Activated CD4-positive, CD25-positive, alpha-beta regulatory T cell (primary cell): ENCODE measurements around the gene GRIP1.

ENCODE experiments used
- DNase-seq, 4 experiments: peaks; one replicate each; lab custom pipeline; 2025; lab: John Stamatoyannopoulos, UW

Gene GRIP1

DNA sequence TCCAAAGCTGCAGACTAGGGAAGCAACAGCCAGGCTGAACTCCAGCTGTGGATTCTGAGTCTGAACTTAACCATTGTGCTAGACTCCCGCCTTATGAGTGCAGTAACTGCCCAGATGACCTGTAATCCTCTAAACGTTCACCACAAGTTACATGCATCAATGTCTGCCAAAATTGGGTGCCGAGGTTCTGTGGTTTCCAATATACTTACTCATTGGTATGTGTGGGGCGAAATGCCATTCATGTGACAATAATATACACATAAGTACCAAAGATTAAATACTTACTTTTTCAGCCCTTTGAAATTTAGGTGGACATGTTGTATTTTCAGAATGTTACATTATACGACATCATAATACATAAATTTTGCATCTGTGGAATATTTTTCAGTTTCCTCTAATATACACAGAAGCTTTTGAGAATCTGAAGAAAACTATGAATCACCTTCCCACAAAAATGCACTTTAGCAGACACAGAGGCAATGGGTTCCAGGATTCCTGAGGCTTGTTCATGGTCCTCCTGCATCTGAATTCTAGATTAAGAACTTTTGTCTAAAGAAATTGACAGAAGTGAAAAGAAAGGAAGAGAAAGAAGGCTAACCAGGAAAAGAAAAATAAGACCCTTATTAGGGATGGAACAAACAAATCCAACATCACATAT is 31.7 kb downstream of the GRIP1 start:
- DNase-seq: no peak

DNA sequence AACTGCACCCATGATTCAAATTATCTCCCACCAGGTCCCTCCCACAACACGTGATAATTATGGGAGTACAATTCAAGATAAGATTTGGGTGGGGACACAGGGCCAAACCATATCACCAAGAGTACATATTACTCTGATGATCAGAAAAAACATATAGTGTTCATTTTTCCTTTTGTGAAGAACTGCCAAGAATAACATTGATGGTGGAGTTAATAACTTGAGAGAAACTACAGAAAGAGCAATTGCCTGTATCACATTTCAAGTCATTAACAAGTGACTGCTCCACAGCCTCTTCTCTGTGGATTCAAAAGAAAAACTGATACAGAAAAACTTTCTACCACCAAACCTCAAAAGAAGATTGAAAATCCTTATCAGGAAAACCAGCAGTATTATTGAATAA is 34.7 kb downstream of the GRIP1 start:
- no peak for DNase-seq

DNA sequence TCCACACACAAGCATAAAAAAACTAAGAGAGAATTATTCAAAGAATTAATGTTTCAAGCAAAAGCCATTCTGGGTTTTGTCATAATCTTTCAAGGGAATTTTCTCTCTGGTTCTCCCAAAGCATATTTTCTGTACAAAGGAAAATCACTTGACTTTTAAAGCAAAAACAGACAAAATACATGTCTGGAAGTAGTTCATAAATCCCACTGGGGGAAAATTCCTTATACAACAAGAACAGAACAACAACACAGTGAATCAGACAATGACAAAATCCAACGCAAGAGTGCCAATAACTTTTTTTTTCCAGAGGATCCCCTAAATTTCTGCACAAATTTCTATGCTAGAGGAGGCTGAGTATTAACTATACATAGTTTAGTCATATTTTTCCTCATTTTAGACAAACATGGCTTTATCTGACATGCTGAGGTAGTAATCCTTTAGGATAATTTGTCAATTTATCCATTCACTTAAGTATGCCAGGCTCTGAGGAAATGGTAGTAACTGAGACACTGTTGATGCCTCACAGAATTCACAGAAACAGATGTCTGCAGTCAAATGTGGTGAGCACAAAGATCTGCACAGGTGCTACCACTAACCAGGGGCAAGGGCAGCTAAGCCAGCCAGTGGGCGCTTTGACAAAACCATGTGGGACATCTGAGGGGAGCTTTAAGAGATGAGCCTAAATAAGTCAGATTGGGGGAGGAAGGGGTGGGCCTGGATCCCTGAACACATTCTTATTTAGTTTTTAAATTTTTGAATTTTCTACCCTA is 38.0 kb downstream of the GRIP1 start:
- DNase-seq: no peak

DNA sequence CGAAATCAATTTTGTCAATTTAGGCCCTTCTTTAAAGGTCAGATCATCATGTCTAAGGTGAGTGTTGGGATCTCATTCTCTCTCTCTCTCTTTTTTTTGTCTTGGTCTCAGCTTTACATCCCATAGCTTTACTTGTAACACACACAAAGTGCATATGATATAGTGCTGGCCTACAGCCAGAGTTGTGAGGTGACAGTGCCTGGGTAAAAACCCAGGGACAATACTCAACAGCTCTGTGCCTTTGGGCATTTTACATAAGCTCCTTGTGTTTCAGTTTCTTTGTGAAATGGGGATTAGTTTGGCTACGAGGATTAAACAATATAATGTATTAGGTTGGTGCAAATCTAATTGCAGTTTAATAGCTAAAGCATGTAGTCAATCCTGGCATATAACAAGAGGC is 40.2 kb downstream of the GRIP1 start:
- no peak for DNase-seq

DNA sequence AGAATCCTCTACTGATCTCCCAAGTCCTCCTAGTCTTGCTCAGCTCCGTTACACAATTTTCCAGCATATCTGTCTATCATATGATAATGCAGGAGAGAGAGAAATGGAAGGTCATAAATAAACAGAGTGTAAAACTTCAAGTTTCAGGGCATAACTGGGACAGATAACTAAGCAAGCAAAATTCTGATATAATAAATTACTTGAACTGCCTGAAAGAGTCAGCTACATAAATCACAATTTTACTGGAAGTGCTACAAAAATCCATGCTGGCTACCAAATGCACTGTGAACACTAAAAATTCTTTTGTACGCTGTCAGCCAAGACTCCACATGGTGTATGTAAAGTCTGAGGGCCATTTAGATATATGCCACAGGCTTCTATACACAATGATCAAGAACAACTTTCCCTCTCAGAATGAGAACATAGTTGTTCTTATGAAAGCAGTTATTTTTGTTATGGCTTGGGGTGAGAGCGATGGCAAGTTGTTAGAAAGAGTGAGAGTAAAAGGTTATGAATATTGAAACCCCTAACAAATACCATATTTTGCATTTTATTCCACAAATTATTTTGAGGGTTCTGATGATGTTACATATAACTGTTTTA is 41.1 kb downstream of the GRIP1 start:
- no peak for DNase-seq

DNA sequence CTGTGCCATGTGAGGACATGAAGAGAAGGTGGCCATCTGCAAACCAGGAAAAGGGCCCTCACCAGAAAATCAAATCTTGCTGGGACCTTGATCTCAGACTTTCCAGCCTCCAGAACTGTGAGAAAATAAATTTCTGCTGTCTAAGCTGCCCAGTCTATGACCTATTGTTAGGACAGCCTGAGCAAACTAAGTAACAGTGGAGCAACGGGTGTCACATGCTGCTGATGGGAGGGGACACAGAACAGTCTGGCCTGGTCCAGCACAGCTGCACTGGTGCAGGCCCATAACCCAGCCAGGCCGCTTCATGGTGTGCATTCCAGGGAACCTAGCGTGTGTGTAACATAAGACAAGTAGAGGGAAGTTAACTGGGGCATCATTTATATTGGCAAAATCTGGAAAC is 42.1 kb downstream of the GRIP1 start:
- DNase-seq: no peak

DNA sequence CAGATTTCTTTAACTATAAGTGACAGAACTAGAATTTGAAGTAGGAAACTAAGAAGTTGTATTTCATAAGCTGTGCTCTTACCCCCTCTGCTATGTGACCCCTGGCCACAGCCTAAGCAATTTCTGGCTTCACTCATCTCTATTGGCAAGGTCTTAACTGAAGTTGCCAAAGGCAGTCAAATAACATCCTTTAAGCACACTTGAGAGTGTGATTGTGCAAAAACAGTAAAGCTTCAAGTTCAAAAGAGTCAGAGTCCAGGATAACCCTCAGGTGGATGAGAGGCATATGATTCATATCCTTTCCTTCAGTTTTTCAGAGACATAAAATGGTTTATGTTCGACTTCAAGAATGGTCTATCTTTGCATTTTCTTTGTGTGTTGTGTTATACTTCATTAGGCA is 45.2 kb downstream of the GRIP1 start:
- DNase-seq: no peak

DNA sequence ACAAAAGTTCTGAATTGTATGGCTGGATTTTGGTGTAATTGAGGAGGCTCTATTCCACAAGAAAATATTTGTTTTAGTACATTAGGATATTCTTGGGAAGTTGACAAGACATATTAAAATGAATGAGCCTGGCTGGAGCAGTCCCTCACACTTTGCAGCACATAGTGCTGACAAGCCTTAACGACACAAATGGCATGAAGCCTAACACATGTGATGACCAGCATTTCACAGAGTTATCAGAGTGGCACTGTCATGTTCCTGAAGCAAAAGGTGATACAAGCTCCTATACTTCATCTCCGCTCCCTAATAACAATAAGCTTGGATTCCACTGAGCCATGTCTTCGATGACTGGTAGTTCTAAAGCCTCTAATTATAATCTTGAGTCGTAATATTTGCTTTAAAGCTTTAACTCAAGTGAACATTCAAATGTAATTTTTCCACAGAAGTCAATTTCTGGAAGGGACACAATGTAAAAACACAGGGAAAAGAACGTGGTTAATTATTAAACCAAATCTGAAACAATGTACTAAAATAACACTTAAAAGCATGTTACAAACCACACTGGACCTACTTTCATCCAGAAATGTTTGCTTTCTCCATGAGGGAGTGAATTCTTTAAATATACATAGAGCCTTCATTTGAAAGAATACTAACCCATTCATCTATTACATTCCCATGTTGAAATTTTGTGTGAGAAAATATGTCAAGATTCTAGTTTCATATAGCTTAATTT is 49.6 kb downstream of the GRIP1 start:
- no peak for DNase-seq

DNA sequence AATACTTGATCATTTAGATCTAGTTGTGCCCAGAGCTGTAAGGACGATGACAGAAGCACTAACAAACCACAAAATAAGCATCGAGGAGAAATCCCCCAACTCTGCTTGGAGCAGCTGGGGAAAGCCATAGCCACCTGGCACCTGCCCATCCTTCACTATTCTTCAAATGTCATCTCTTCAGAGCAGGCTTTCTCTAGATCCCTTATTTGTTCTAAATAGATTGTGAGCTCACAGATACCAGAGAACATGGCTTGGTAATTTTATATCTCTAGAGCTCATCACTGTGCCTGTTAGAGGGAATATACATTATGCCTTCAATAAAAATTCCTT is 50.9 kb downstream of the GRIP1 start:
- DNase-seq: no peak

DNA sequence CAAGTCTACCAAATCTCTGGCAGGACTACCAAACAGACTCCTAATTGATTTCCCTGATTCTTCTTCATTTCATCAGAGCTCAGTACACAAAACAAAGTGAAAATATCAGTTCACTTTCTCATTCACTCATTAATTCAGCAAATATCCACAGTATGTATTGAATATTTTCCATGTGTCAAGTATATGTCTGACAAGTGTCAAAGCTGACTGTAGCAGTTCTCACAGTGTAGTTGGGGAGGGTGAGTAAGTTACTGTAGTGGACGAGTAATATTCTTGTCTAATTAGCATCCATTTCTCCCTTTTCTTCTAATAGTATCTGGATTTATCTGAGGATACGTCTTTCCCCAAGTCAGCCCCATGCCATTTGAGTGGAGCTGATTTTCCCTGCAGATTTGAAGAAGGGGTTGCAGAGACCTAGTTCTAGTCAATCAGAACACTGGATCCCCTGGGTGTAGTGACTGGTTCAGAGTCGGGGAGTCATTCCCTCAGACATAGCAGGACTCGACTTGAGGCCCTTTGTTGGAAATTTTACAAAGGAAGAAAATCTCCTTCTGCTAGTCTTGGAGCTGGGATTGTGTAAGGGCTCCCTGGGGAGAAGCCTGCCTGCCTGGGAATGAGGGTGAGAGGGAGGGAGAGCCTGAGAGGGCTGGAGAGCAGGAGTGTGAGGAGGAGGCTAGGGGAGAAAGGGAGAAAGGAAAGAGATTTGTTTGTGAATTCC is 51.4 kb downstream of the GRIP1 start:
- no peak for DNase-seq

DNA sequence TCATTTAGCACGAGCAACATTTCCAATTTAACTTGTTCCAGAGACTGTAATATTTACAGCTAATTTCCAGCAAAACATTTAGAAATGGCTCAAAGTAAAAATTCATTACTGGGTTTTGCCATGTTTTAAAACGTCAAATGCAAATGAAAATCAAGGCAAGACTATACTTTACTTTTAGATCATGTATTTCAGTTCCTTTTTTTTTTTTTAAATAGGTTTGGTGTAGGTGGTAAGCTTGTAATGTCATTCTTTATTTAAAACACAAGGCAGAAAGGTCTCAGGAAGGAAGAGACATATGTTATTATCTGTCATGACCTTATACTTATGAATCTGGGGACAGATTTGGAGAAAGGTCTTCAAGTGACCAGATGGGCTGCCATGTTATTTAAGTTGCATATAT is 54.1 kb downstream of the GRIP1 start:
- DNase-seq: no peak

DNA sequence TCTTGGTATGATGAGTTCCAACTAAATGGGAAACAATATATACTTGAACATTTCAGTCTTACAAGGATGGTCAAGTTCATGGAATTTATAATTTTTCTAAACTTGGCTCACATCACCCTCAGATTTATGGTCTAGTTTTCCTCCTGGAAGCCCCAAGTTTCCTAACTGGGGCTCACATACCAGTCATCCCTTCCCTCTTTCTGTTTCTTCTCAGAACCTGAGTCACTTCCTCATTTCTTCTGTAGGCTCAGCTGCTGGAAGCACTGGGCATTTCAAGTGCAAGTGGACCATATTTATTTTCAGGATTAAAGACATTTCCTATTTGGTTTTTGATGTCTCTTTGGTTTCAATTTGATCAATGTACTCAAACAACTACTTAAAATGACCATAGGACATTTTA is 55.4 kb downstream of the GRIP1 start:
- no peak for DNase-seq

DNA sequence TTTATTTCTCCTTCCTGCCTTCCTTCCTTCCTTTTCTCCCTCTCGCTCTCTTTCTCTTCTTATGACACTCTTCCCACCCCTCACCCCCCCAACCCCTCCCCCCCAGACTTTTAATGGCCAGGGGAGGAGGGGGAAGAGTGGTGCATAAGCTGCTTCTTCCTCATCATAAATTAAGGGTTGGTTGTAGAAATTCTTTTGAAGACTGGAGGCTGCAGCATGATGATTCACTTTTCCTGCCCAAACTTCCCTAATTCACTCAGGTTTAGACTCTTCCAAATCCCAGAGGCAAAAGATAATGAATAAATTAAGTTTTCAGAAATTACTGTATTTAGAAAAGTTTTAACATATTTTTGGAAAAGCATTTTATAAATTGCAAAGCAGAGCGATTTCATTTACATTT is 58.2 kb downstream of the GRIP1 start:
- no peak for DNase-seq

DNA sequence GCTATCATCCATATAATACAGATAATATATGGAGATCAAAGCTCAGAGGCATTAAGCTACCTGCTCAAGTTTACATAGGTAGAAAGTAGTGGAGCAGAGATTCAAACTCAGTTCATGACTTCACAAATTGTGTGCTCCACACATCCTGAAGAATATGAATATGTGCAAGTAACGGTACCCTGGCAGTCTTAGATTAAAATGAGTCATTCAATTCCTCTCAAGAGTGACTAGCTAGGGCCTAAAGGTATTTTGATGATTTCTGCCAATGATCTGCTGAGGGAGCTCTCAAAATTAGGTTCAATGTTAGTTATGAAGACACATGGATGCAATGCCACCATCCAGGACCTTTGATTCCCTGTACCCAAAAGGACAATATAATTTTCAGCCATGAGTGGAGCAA is 58.9 kb downstream of the GRIP1 start:
- no peak for DNase-seq

DNA sequence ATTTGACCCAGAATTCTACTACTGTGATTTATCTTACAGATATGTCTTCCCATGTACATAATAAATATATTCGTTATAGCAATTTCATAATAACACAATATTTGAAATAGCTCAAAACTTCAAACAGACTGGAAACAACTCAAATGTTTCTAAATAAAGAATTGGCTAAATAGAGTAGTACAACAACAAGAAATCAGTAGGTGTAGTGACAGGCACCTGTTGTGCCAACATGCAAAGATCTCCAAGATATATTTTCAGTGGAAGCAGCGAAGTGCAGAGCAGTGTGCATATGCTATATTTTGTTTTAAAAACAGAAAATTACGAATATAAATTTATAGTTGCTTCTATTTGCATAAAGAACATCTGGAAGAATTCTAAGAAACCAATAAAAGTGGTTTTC is 60.9 kb downstream of the GRIP1 start:
- DNase-seq: no peak

DNA sequence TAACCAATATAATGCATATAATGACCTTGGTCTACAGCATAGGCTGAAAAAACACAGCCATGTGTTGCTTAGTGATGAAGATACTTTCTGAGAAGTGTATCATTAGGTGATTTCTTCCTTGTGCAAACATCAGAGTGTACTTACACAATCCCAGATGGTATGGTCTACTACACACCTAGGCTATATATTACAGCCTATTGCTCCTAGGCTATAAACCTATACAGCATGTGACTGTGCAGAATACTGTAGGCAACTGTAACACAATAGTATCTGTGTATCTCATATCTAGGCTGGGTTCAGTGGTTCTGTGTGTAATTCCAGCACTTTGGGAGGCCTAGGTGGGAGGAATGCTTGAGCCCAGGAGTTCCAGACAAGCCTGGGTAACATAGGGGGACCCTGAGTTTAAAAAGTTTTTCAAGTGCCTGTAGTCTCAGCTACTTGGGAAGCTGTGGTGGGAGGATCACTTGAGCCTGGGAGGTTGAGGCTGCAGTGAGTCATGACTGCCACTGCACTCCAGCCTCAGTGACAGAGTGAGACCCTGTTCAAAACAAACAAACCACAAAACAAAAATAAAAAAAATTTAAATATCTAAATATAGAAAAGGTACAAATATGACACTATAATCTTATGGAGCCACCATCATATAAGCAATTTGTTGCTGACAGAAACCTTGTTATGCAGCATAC is 66.6 kb downstream of the GRIP1 start:
- DNase-seq: no peak

DNA sequence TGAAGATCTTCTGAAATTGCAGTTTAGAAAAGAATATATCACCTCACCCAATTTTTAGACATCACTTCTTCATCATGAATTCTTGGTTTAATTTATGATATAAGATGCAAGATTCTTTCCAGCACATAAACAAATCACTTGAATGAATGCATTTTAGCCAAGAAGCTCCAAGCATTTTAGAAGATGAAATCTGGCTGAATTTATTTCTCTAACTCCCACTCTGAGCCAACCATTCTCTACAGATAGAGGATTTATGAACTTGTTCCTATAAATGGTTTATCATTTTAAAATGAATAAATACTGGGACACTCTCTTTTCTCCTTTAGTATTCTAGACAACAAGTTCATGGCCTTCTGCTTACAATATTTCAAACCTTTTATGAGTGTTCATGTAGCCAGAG is 71.7 kb downstream of the GRIP1 start:
- no peak for DNase-seq

DNA sequence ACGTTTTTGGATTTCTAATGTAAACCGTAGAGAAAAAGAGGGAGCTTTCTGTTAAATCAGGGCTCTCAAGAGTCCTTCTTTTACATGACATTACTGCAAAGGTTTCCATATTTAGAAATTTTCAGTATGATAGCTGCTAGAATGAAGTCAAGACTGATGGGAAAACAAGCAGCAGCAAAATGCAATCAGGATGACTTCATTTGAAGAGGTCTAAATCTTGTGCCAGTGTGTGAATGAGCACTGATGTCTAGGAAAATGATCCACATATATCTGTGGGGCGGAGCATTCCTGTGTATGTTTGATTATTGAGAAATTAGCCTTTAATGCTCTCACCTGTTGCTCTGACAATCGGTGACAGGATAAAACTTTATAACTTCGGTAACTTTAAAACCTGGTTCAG is 73.6 kb downstream of the GRIP1 start:
- no peak for DNase-seq

DNA sequence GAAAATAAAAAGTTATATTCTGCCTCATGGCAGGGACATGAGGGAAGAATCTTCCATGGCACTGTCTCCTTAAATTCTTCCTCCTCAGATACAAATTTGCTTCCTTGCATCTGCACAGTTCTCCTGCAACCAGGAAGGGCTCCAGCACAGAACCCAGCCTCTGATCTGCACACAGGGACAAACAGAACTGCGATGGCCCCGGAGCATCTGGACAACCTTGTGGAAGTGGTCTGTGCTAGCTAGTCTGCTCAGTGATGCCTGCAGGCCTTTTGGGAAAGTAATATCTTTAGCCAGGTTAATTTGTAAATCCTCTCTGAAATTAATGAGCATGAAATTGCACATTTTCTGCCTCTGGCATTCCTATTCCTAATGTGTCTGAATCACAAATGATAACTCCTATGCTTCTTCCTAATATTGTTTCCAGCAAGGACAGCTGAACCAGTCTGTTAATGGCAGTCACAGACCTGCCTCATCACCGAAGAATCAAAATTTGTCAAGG is 74.8 kb downstream of the GRIP1 start:
- no peak for DNase-seq

DNA sequence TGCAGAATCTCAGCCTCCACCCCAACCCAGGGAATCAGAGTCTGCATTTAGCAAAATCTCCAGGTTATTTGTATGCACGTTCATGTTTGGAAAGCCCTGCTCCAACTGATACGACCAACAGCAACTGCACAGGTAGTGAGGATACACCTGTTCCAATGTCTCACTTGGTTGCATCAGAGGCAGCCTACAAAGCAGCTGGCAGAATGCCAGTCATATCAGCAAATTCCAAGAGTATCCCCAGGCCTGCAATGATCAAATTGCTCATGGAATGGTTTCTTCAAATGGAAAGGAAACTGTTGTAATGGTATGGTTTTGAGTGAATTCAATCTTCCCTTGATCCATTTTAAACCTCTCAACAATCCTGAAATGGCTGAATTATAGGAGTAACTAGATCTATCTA is 75.4 kb downstream of the GRIP1 start:
- DNase-seq: no peak

DNA sequence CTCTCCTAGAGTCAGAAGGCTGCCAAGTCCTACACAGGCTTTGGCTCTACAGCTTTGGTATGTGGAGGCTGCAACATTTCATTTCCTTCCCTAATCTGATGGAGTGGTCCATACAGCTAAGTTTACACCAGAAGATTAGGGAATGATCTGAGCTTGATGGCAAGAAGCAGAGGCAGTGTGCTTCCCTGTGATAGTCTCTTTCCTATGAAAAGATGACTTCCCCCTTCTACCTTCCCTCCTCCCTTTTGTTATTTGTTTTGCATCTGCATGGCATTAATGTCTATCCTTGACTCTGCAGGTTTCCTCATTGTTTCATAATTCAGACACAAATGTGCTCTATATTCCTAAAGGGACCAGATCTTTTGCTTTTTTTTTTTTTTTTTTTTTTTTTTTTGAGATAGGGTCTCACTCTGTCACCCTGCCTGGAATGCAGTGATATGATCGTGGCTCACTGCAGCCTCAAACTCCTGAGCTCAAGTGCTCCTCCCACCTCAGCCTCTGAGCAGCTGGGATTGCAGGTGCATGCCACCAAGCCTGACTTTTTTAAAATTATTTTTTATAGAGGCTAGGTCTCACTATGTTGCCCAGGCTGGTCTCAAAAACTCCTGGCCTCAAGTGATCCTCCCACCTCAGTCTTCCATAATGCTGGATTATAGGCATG is 76.3 kb downstream of the GRIP1 start:
- DNase-seq: no peak
